Neuronal stem cell (in vitro differentiated cells): ENCODE results near the gene ACACA.

ENCODE experiments used
- DNase-seq: peaks from one replicate; pipeline ENCODE4 v3.0.0-alpha.2; 2013; ENCODE audit warnings: low spot score
- H2AFZ ChIP-seq: one replicate; pipeline ENCODE4 v1.6.1; 2013; ENCODE audit warnings: mild to moderate bottlenecking, low read length, inconsistent platforms
- H2AK5ac ChIP-seq: 2 replicates; pipeline ENCODE4 v1.6.1; 2013; ENCODE audit warnings: low read depth, mild to moderate bottlenecking, inconsistent platforms, low read length, moderate library complexity, mixed read lengths
- H2BK120ac ChIP-seq: 2 replicates; pipeline ENCODE4 v1.6.1; 2013; ENCODE audit warnings: low read depth, mild to moderate bottlenecking, inconsistent platforms, low read length, moderate library complexity, mixed read lengths
- H2BK12ac ChIP-seq: one replicate; pipeline ENCODE4 v1.6.1; 2013; ENCODE audit warnings: low read length, inconsistent platforms
- H2BK15ac ChIP-seq: 2 replicates; pipeline ENCODE4 v1.6.1; 2013; ENCODE audit warnings: mild to moderate bottlenecking, low read length, inconsistent platforms, mixed read lengths
- H2BK5ac ChIP-seq: one replicate; pipeline ENCODE4 v1.6.1; 2013; ENCODE audit warnings: inconsistent platforms, mild to moderate bottlenecking, low read length, moderate library complexity
- H3K14ac ChIP-seq: one replicate; pipeline ENCODE4 v1.6.1; 2013; ENCODE audit warnings: low read length, inconsistent platforms
- H3K18ac ChIP-seq: 2 replicates; pipeline ENCODE4 v1.6.1; 2013; ENCODE audit warnings: low read length, inconsistent platforms
- H3K23ac ChIP-seq: 2 replicates; pipeline ENCODE4 v1.6.1; 2013; ENCODE audit warnings: low read depth, mild to moderate bottlenecking, mixed read lengths, low read length, inconsistent platforms; ENCODE audit not compliant: poor library complexity
- H3K27ac ChIP-seq: replicated peaks from 3 replicates; pipeline ENCODE4 v1.5.1; 2013; ENCODE audit warnings: low read length, inconsistent platforms
- H3K27me3 ChIP-seq, 3 experiments: 2 replicates each; pipeline ENCODE4 v1.6.1; 2013; ENCODE audit warnings: low read length in 3 of 3, mild to moderate bottlenecking in 2 of 3, inconsistent platforms in 1 of 3, low read depth in 1 of 3, mixed read lengths in 1 of 3, moderate library complexity in 1 of 3; ENCODE audit not compliant: control insufficient read depth in 3 of 3, insufficient read depth in 3 of 3
- H3K36me3 ChIP-seq, 2 donors: replicated peaks in 1 of 2; 2 replicates each; pipeline ENCODE4 v1.6.1; 2013; ENCODE audit warnings: low read length in 2 of 2; ENCODE audit not compliant: control insufficient read depth in 2 of 2, insufficient read depth in 2 of 2
- H3K4ac ChIP-seq: 2 replicates; pipeline ENCODE4 v1.6.1; 2013; ENCODE audit warnings: inconsistent platforms, mild to moderate bottlenecking, low read length, moderate library complexity
- H3K4me1 ChIP-seq, 2 donors: 1 replicate in 1 of 2; 2 replicates in 1 of 2; pipeline ENCODE4 v1.6.1; 2013; ENCODE audit warnings: low read length in 2 of 2, low read depth in 1 of 2; ENCODE audit not compliant: control insufficient read depth in 2 of 2, insufficient read depth in 1 of 2
- H3K4me2 ChIP-seq: one replicate; pipeline ENCODE4 v1.6.1; 2013; ENCODE audit warnings: mild to moderate bottlenecking, low read length, inconsistent platforms; ENCODE audit not compliant: insufficient read depth, poor library complexity, severe bottlenecking
- H3K4me3 ChIP-seq, 2 donors: 2 replicates each; pipeline ENCODE4 v1.5.1; 2013; ENCODE audit warnings: low read length in 2 of 2, mild to moderate bottlenecking in 2 of 2, inconsistent platforms in 1 of 2, moderate library complexity in 1 of 2
- H3K79me1 ChIP-seq: one replicate; pipeline ENCODE4 v1.6.1; 2013; ENCODE audit warnings: low read depth, mild to moderate bottlenecking, inconsistent platforms, low read length, moderate library complexity
- H3K9ac ChIP-seq: one replicate; pipeline ENCODE4 v1.6.1; 2013; ENCODE audit warnings: mild to moderate bottlenecking, low read depth, low read length, inconsistent platforms; ENCODE audit not compliant: poor library complexity
- H3K9me3 ChIP-seq, 2 donors: replicated peaks in 1 of 2; 2 replicates each; pipeline versions ENCODE3 to v1.6.1; 2013; ENCODE audit warnings: low read length in 2 of 2, mild to moderate bottlenecking in 2 of 2, inconsistent platforms in 1 of 2, low read depth in 1 of 2, mixed read lengths in 1 of 2, moderate library complexity in 1 of 2; ENCODE audit not compliant: control insufficient read depth in 2 of 2, insufficient read depth in 1 of 2
- H4K8ac ChIP-seq: one replicate; pipeline ENCODE4 v1.6.1; 2013; ENCODE audit warnings: low read depth, mild to moderate bottlenecking, inconsistent platforms, low read length, moderate library complexity
- H4K91ac ChIP-seq: one replicate; pipeline ENCODE4 v1.6.1; 2013; ENCODE audit warnings: low read length, low read depth, mild to moderate bottlenecking, inconsistent platforms; ENCODE audit not compliant: poor library complexity
- WGBS, 2 donors: extraction: QIAGEN DNeasy Blood & Tissue Kit; methylation state at CpG; one replicate each; pipeline ENCODE4 v1.1.7; 2013; ENCODE audit warnings: missing lambda C conversion rate in 2 of 2, mixed read lengths in 1 of 2; ENCODE audit not compliant: insufficient read length in 2 of 2, insufficient replicate concordance in 1 of 2; ENCODE audit errors: extremely low coverage in 2 of 2; 5-methylcytosine and 5-hydroxymethylcytosine counted together

ACACA gene

GRCh38 chr17:37220607-37220953, 186.1 kb downstream of the ACACA start:
- Histone ChIP-seq H3K79me1 (no peaks in the 10 kb centered on the region), H2BK15ac (no peak overlapping the region), H3K9me3 (no peaks in the 10 kb centered on the region), H3K4ac (no peak overlapping the region), H3K4me2 (no peak overlapping the region), H2AK5ac (no peak overlapping the region), H2BK12ac (no peak overlapping the region), H2BK5ac (no peak overlapping the region), H3K23ac (no peak overlapping the region), H3K27ac (peak overlapping the region; percentile 21), H4K91ac (no peak overlapping the region), H3K14ac (no peak overlapping the region), H3K18ac (no peak overlapping the region), H3K9ac (no peak overlapping the region), H2AFZ (no peak overlapping the region), H3K36me3 (peaks cover 2 to 87% of the 10 kb centered on the region in 2 donors), H2BK120ac (no peak overlapping the region), H3K4me3 (no peak overlapping the region), H4K8ac (no peak overlapping the region), H3K4me1 (peaks cover 11 to 12% of the 10 kb centered on the region in 2 donors), H3K27me3 (peaks cover 0 to 10% (median 0%) of the 10 kb centered on the region in 3 experiments)
- DNase-seq = peak; percentile 31
- no CpG with 5 or more reads among the region's 1 CpG for WGBS, 2 donors

- no peak overlapping the region for H2BK12ac ChIP-seq
- no peak overlapping the region for H3K4ac ChIP-seq
- peaks cover 0 to 10% (median 0%) of the 10 kb centered on the region in 3 experiments for H3K27me3 ChIP-seq
- no peak overlapping the region for H3K4me2 ChIP-seq
- peak; percentile 9 for DNase-seq
- no peaks in the 10 kb centered on the region for H3K79me1 ChIP-seq
- no peak overlapping the region for H2BK120ac ChIP-seq
- no peak overlapping the region for H3K9ac ChIP-seq
- no peak overlapping the region for H2BK15ac ChIP-seq
- no peak overlapping the region for H2AK5ac ChIP-seq
- H2AFZ ChIP-seq = no peak overlapping the region
- no peak overlapping the region for H4K8ac ChIP-seq
- no peak overlapping the region for H3K23ac ChIP-seq
- peak overlapping the region; percentile 21 for H3K27ac ChIP-seq
- peaks cover 6 to 9% of the 10 kb centered on the region in 2 donors for H3K4me1 ChIP-seq
- H3K4me3 ChIP-seq = no peak overlapping the region
- H4K91ac ChIP-seq = no peak overlapping the region
- no peak overlapping the region for H3K18ac ChIP-seq
- peaks cover 2 to 93% of the 10 kb centered on the region in 2 donors for H3K36me3 ChIP-seq
- H3K9me3 ChIP-seq = no peaks in the 10 kb centered on the region
- WGBS, 2 donors = no CpG with 5 or more reads among the region's 5 CpGs
- no peak overlapping the region for H2BK5ac ChIP-seq
- H3K14ac ChIP-seq = no peak overlapping the region
These were observed 186.6 kb downstream of the ACACA start for GRCh38 chr17:37219876-37220606.

GRCh38 chr17:37218849-37219248, 187.8 kb downstream of the ACACA start:
- Histone ChIP-seq H3K4me2 (no peak overlapping the region), H3K9me3 (no peaks in the 10 kb centered on the region), H2BK15ac (no peak overlapping the region), H3K27ac (no peak overlapping the region), H2AK5ac (no peak overlapping the region), H4K91ac (no peak overlapping the region), H3K36me3 (peaks cover 2 to 94% of the 10 kb centered on the region in 2 donors), H2BK5ac (no peak overlapping the region), H3K23ac (no peak overlapping the region), H3K9ac (no peak overlapping the region), H3K4me3 (no peak overlapping the region), H3K4ac (no peak overlapping the region), H3K14ac (no peak overlapping the region), H2AFZ (no peak overlapping the region), H3K79me1 (no peaks in the 10 kb centered on the region), H2BK12ac (no peak overlapping the region), H3K18ac (no peak overlapping the region), H2BK120ac (no peak overlapping the region), H3K4me1 (peaks cover 7 to 10% of the 10 kb centered on the region in 2 donors), H4K8ac (no peak overlapping the region), H3K27me3 (peaks cover 0 to 10% (median 0%) of the 10 kb centered on the region in 3 experiments)
- no peak for DNase-seq
- WGBS, 2 donors = no CpG with 5 or more reads among the region's 2 CpGs

- no peak overlapping the region for H2AFZ ChIP-seq
- H3K4ac ChIP-seq = no peak overlapping the region
- no peak overlapping the region for H3K27ac ChIP-seq
- no peak overlapping the region for H4K8ac ChIP-seq
- no peaks in the 10 kb centered on the region for H3K27me3 ChIP-seq
- H4K91ac ChIP-seq = no peak overlapping the region
- no peak overlapping the region for H3K18ac ChIP-seq
- no peak overlapping the region for H2BK15ac ChIP-seq
- DNase-seq = no peak
- no peak overlapping the region for H3K4me3 ChIP-seq
- H2BK12ac ChIP-seq = no peak overlapping the region
- H3K36me3 ChIP-seq = peaks cover 0 to 96% of the 10 kb centered on the region in 2 donors
- peaks cover 6 to 8% of the 10 kb centered on the region in 2 donors for H3K4me1 ChIP-seq
- H3K9me3 ChIP-seq = no peaks in the 10 kb centered on the region
- H2AK5ac ChIP-seq = no peak overlapping the region
- H3K23ac ChIP-seq = no peak overlapping the region
- H2BK120ac ChIP-seq = no peak overlapping the region
- H3K4me2 ChIP-seq = no peak overlapping the region
- H3K79me1 ChIP-seq = peaks cover 2% of the 10 kb centered on the region
- H2BK5ac ChIP-seq = no peak overlapping the region
- no peak overlapping the region for H3K14ac ChIP-seq
- H3K9ac ChIP-seq = no peak overlapping the region
- WGBS, 2 donors = no CpG with 5 or more reads among the region's 3 CpGs
These were observed 192.2 kb downstream of the ACACA start for GRCh38 chr17:37214416-37214815.
